ENCODE measurements around the gene SPSB1. TPM values are rescaled to one million over a fixed set of nuclear protein-coding genes. Genes with fewer than 3 reads are reported as not detected.

The SPSB1 gene
- total RNA-seq, 1 experiment from 2014 or later: 18.2 TPM

GRCh38 chr1:9373619-9374018 is 80.9 kb downstream of the SPSB1 start:
- H3K36me3 Mint-ChIP-seq (ENCODE audit: insufficient read depth, unreplicated experiment): peaks cover 8% of the 10 kb centered on the region
- H3K27me3 ChIP-seq (replicated peaks; ENCODE audit: control insufficient read depth, insufficient read depth, low read length): no peaks in the 10 kb centered on the region
- no TSS peak for BruUV-seq (replicated peaks)
- POLR2A ChIA-PET: interaction anchor here (0.6 kb wide), 1 partner anchor 13 kb away, joined by 3 read pairs; no protein-coding TSS in a partner anchor
- no peaks in the 10 kb centered on the region for H3K9me3 Mint-ChIP-seq (ENCODE audit: unreplicated experiment)
- H3K4me1 Mint-ChIP-seq (ENCODE audit: low read depth, unreplicated experiment): no peaks in the 10 kb centered on the region
- H3K27me3 Mint-ChIP-seq (ENCODE audit: insufficient read depth, unreplicated experiment): no peaks in the 10 kb centered on the region
- CTCF ChIA-PET: no interaction called here
- no peak for DNase-seq
- no peak overlapping the region for H3K4me3 Mint-ChIP-seq (ENCODE audit: unreplicated experiment)
- no peaks in the 10 kb centered on the region for H3K36me3 ChIP-seq (ENCODE audit: control insufficient read depth, insufficient read depth, low read length)
- TF ChIP-seq, protein P1, sequence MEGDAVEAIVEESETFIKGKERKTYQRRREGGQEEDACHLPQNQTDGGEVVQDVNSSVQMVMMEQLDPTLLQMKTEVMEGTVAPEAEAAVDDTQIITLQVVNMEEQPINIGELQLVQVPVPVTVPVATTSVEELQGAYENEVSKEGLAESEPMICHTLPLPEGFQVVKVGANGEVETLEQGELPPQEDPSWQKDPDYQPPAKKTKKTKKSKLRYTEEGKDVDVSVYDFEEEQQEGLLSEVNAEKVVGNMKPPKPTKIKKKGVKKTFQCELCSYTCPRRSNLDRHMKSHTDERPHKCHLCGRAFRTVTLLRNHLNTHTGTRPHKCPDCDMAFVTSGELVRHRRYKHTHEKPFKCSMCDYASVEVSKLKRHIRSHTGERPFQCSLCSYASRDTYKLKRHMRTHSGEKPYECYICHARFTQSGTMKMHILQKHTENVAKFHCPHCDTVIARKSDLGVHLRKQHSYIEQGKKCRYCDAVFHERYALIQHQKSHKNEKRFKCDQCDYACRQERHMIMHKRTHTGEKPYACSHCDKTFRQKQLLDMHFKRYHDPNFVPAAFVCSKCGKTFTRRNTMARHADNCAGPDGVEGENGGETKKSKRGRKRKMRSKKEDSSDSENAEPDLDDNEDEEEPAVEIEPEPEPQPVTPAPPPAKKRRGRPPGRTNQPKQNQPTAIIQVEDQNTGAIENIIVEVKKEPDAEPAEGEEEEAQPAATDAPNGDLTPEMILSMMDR (IDR thresholded peaks at IDR 0.05; ENCODE audit: insufficient read depth in 1 of 2, low read depth in 1 of 2, low read length in 1 of 2, severe bottlenecking in 1 of 2, unreplicated experiment in 1 of 2): no peak
- intact Hi-C loops (cut with micrococcal nuclease; ENCODE audit: unreplicated experiment): no loop called here
- H3K4me1 ChIP-seq: no peaks in the 10 kb centered on the region
- no peak overlapping the region for H3K4me3 ChIP-seq (ENCODE audit: low read depth, low read length)
- H3K9me3 ChIP-seq: no peaks in the 10 kb centered on the region
- peak overlapping the region; percentile 20 for H3K27ac Mint-ChIP-seq (ENCODE audit: unreplicated experiment)

DNA sequence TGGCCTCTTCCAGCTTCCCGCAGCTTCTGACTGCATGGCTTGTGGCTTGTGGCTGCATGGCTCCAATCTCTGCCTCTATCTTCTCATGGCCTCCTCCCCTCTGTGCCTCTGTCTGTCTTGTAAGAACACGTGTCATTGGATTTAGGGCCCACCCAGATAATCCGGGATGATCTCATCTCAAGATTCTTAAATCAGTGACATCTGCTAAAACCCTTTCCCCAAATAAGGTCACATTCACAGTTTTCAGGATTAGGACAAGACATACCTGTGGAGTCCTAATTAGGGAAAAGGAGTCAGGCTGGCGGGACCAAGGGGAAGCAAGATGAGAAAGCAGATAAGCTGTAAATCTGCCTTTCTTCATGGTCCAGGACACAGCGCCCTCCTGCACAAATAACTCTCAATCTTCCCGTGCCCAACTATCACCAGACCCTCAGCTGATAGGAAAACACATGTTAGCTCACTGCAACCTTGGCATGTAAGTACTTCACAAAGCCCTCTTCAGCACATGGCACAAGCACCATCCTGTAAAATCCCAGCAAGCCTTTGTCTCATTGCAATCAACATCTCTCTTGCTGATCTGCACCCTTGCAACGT is 82.2 kb downstream of the SPSB1 start:
- ChIA-PET POLR2A (no interaction called here), CTCF (no interaction called here)
- intact Hi-C loops (cut with micrococcal nuclease; ENCODE audit: unreplicated experiment): no loop called here
- no peaks in the 10 kb centered on the region for H3K4me1 Mint-ChIP-seq (ENCODE audit: low read depth, unreplicated experiment)
- H3K27ac Mint-ChIP-seq (ENCODE audit: unreplicated experiment): no peak overlapping the region
- Histone ChIP-seq H3K27me3 (replicated peaks; ENCODE audit: control insufficient read depth, insufficient read depth, low read length) (no peaks in the 10 kb centered on the region), H3K4me1 (no peaks in the 10 kb centered on the region), H3K9me3 (no peaks in the 10 kb centered on the region), H3K36me3 (ENCODE audit: control insufficient read depth, insufficient read depth, low read length) (no peaks in the 10 kb centered on the region), H3K4me3 (ENCODE audit: low read depth, low read length) (no peak overlapping the region)
- BruUV-seq (replicated peaks): no TSS peak
- no peaks in the 10 kb centered on the region for H3K27me3 Mint-ChIP-seq (ENCODE audit: insufficient read depth, unreplicated experiment)
- H3K4me3 Mint-ChIP-seq (ENCODE audit: unreplicated experiment): no peak overlapping the region
- TF ChIP-seq, protein P1 (IDR thresholded peaks at IDR 0.05; ENCODE audit: insufficient read depth in 1 of 2, low read depth in 1 of 2, low read length in 1 of 2, severe bottlenecking in 1 of 2, unreplicated experiment in 1 of 2): no peak
- no peaks in the 10 kb centered on the region for H3K9me3 Mint-ChIP-seq (ENCODE audit: unreplicated experiment)
- H3K36me3 Mint-ChIP-seq (ENCODE audit: insufficient read depth, unreplicated experiment): peaks cover 1% of the 10 kb centered on the region
- no peak for DNase-seq

DNA sequence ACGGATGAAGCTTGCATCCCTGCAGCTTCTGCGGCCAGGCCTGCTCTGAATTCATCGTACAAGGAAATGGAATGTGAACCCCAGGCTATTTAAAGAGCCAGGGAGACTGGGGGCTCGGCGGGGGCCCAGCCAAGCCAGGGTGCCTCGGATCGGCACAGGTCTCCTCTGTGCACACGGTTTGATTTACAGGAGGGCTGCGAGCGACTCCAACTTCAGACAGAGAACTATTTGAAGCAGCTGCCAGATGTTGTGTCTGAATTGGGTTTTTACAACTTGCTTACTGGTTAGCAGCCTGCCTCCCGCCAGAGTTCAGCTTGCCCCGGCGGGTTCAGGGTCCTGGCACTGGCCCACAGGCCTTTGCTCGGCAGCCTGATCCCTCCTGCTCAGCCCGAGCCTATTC is 83.2 kb downstream of the SPSB1 start:
- H3K27me3 Mint-ChIP-seq (ENCODE audit: insufficient read depth, unreplicated experiment): no peaks in the 10 kb centered on the region
- H3K36me3 Mint-ChIP-seq (ENCODE audit: insufficient read depth, unreplicated experiment): no peaks in the 10 kb centered on the region
- TF ChIP-seq, protein P1 (IDR thresholded peaks at IDR 0.05; ENCODE audit: insufficient read depth in 1 of 2, low read depth in 1 of 2, low read length in 1 of 2, severe bottlenecking in 1 of 2, unreplicated experiment in 1 of 2): no peak
- intact Hi-C loops (cut with micrococcal nuclease; ENCODE audit: unreplicated experiment): no loop called here
- no peak overlapping the region for H3K4me3 ChIP-seq (ENCODE audit: low read depth, low read length)
- no peaks in the 10 kb centered on the region for H3K9me3 Mint-ChIP-seq (ENCODE audit: unreplicated experiment)
- H3K36me3 ChIP-seq (ENCODE audit: control insufficient read depth, insufficient read depth, low read length): no peaks in the 10 kb centered on the region
- no peaks in the 10 kb centered on the region for H3K4me1 ChIP-seq
- no peaks in the 10 kb centered on the region for H3K9me3 ChIP-seq
- no peak overlapping the region for H3K27ac Mint-ChIP-seq (ENCODE audit: unreplicated experiment)
- BruUV-seq (replicated peaks): no TSS peak
- DNase-seq: no peak
- no peaks in the 10 kb centered on the region for H3K4me1 Mint-ChIP-seq (ENCODE audit: low read depth, unreplicated experiment)
- CTCF ChIA-PET: no interaction called here
- POLR2A ChIA-PET: no interaction called here
- H3K4me3 Mint-ChIP-seq (ENCODE audit: unreplicated experiment): no peak overlapping the region
- H3K27me3 ChIP-seq (replicated peaks; ENCODE audit: control insufficient read depth, insufficient read depth, low read length): no peaks in the 10 kb centered on the region

All from Caco-2 (cell line).